ENCODE measurements around the gene ATOH1. TPM values are rescaled to one million over a fixed set of nuclear protein-coding genes. Genes with fewer than 3 reads are reported as not detected.
A peak's percentile ranks its signal among the peaks of the same experiment; 100 is the strongest.

Gene ATOH1
- total and polyA plus RNA-seq, 7 donors, result 0.83 to 72.7 (median 40.8) TPM; not detected in 3

- DNase-seq, result no peak
- Histone ChIP-seq H3K4me1 (no peaks in the 10 kb centered on the region), H3K9me3 (no peaks in the 10 kb centered on the region), H3K4me3 (no peak overlapping the region), H3K27ac (no peak overlapping the region), H3K36me3 (no peaks in the 10 kb centered on the region), H3K27me3 (peaks cover 0 to 6% (median 0%) of the 10 kb centered on the region in 3 donors)
- intact Hi-C loops (cut with DNase I), result no loop called here
- TF ChIP-seq EP300 (IDR thresholded peaks at IDR 0.05) (no peak), POLR2A (IDR thresholded peaks at IDR 0.05) (no peak), POLR2AphosphoS5 (IDR thresholded peaks at IDR 0.05) (no peak), CTCF (IDR thresholded peaks at IDR 0.05) (no peak)
- WGBS, 2 donors, result 76 to 90% methylated on average over 1 of the region's 1 CpG
Measured at GRCh38 chr4:93788712-93789111, 39.8 kb upstream of the ATOH1 start.

- Histone ChIP-seq H3K4me1 (no peaks in the 10 kb centered on the region), H3K36me3 (no peaks in the 10 kb centered on the region), H3K9me3 (no peaks in the 10 kb centered on the region), H3K4me3 (no peak overlapping the region), H3K27me3 (peaks cover 0 to 6% (median 0%) of the 10 kb centered on the region in 3 donors), H3K27ac (no peak overlapping the region)
- WGBS, 2 donors, result 0 to 2% methylated on average over 3 of the region's 3 CpGs
- TF ChIP-seq POLR2AphosphoS5 (IDR thresholded peaks at IDR 0.05) (no peak), EP300 (IDR thresholded peaks at IDR 0.05) (no peak), POLR2A (IDR thresholded peaks at IDR 0.05) (no peak), CTCF (IDR thresholded peaks at IDR 0.05) (peak; percentile 15 to 71 (median 50))
- no peak for DNase-seq
- intact Hi-C loops (cut with DNase I), result loop anchor here (5.0 to 10.0 kb wide), 2 partner anchors 336 to 613 kb away; no protein-coding TSS in a partner anchor
Measured at GRCh38 chr4:93791570-93792195, 36.9 kb upstream of the ATOH1 start.

GRCh38 chr4:93802045-93802444 is 26.5 kb upstream of the ATOH1 start:
- no peak overlapping the region for H3K4me3 ChIP-seq
- no peak for DNase-seq
- H3K27ac ChIP-seq, result no peak overlapping the region
- TF ChIP-seq POLR2AphosphoS5 (IDR thresholded peaks at IDR 0.05), result no peak
- TF ChIP-seq POLR2A (IDR thresholded peaks at IDR 0.05), result no peak
- TF ChIP-seq CTCF (IDR thresholded peaks at IDR 0.05), result no peak
- TF ChIP-seq EP300 (IDR thresholded peaks at IDR 0.05), result no peak
- 88 to 92% methylated on average over 4 of the region's 4 CpGs for WGBS, 2 donors
- H3K27me3 ChIP-seq, result no peaks in the 10 kb centered on the region
- H3K9me3 ChIP-seq, result no peaks in the 10 kb centered on the region
- intact Hi-C loops (cut with DNase I), result no loop called here
- no peaks in the 10 kb centered on the region for H3K4me1 ChIP-seq
- H3K36me3 ChIP-seq, result no peaks in the 10 kb centered on the region

- Histone ChIP-seq H3K27me3 (no peaks in the 10 kb centered on the region), H3K4me1 (peaks cover 0 to 19% (median 8%) of the 10 kb centered on the region in 4 donors), H3K4me3 (no peak overlapping the region), H3K9me3 (no peaks in the 10 kb centered on the region), H3K36me3 (no peaks in the 10 kb centered on the region), H3K27ac (peak overlapping the region in 2 of 4 donors; percentile 36 to 57)
- DNase-seq, result peak; percentile 69
- intact Hi-C loops (cut with DNase I), result no loop called here
- 57 to 79% methylated on average over 4 of the region's 4 CpGs for WGBS, 2 donors
- TF ChIP-seq POLR2AphosphoS5 (IDR thresholded peaks at IDR 0.05), result peak; percentile 66 to 93 (median 89)
- TF ChIP-seq EP300 (IDR thresholded peaks at IDR 0.05), result peak in 1 of 4 donors; percentile 30
- TF ChIP-seq POLR2A (IDR thresholded peaks at IDR 0.05), result no peak
Measured at GRCh38 chr4:93809773-93810172, 18.8 kb upstream of the ATOH1 start.

GRCh38 chr4:93810340-93810992 is 18.1 kb upstream of the ATOH1 start:
- Histone ChIP-seq H3K4me3 (no peak overlapping the region), H3K36me3 (no peaks in the 10 kb centered on the region), H3K27me3 (no peaks in the 10 kb centered on the region), H3K9me3 (no peaks in the 10 kb centered on the region), H3K4me1 (peaks cover 0 to 19% (median 8%) of the 10 kb centered on the region in 4 donors), H3K27ac (peak overlapping the region in 2 of 4 donors; percentile 36 to 57)
- no peak for DNase-seq
- intact Hi-C loops (cut with DNase I), result no loop called here
- no peak for TF ChIP-seq EP300 (IDR thresholded peaks at IDR 0.05)
- no peak for TF ChIP-seq POLR2AphosphoS5 (IDR thresholded peaks at IDR 0.05)
- 15 to 47% methylated on average over 5 of the region's 5 CpGs for WGBS, 2 donors
